ENCODE measurements around the gene CLRN2. TPM values are rescaled to one million over a fixed set of nuclear protein-coding genes. Genes with fewer than 3 reads are reported as not detected.

The CLRN2 gene
- total and polyA plus RNA-seq, 4 donors: not detected

- no peak overlapping the region for H3K4me3 ChIP-seq (ENCODE audit: low read length in 2 of 2)
- no peaks in the 10 kb centered on the region for H3K4me1 ChIP-seq (ENCODE audit: control insufficient read depth in 1 of 2, insufficient read depth in 2 of 2, low read length in 2 of 2)
- ATAC-seq (ENCODE audit: low FRiP score) (no peak), DNase-seq (no peak)
- H3K9me3 ChIP-seq (ENCODE audit: control insufficient read depth, low read length): no peaks in the 10 kb centered on the region
- 53 to 64% methylated on average over 3 of the region's 3 CpGs for WGBS, 2 donors
- H3K27ac ChIP-seq (ENCODE audit: low read depth in 1 of 2, low read length in 2 of 2): no peak overlapping the region
- intact Hi-C loops (cut with DNase I): loop anchor here (5.0 to 10.0 kb wide), 3 partner anchors 267 to 1050 kb away; partner anchors contain the start of genes DCAF16 (in 1 of the 2) and NCAPG (in 1 of the 2)
- peaks cover 0 to 1% of the 10 kb centered on the region in 2 donors for H3K27me3 ChIP-seq (ENCODE audit: control insufficient read depth in 1 of 2, insufficient read depth in 2 of 2, low read length in 1 of 2)
- no peaks in the 10 kb centered on the region for H3K36me3 ChIP-seq (ENCODE audit: control insufficient read depth in 1 of 2, insufficient read depth in 2 of 2, low read length in 1 of 2)
Measured at GRCh38 chr4:17544831-17545234, 29.9 kb downstream of the CLRN2 start.

- no peak overlapping the region for H3K4me3 ChIP-seq (ENCODE audit: low read length in 2 of 2)
- intact Hi-C loops (cut with DNase I): loop anchor here (5.0 to 10.0 kb wide), 3 partner anchors 267 to 1049 kb away; partner anchors contain the start of genes DCAF16 (in 1 of the 2) and NCAPG (in 1 of the 2)
- DNase-seq (no peak), ATAC-seq (ENCODE audit: low FRiP score) (no peak)
- no peaks in the 10 kb centered on the region for H3K36me3 ChIP-seq (ENCODE audit: control insufficient read depth in 1 of 2, insufficient read depth in 2 of 2, low read length in 1 of 2)
- 66 to 70% methylated on average over 11 of the region's 11 CpGs for WGBS, 2 donors
- no peaks in the 10 kb centered on the region for H3K9me3 ChIP-seq (ENCODE audit: control insufficient read depth, low read length)
- H3K27me3 ChIP-seq (ENCODE audit: control insufficient read depth in 1 of 2, insufficient read depth in 2 of 2, low read length in 1 of 2): peaks cover 0 to 1% of the 10 kb centered on the region in 2 donors
- H3K4me1 ChIP-seq (ENCODE audit: control insufficient read depth in 1 of 2, insufficient read depth in 2 of 2, low read length in 2 of 2): no peaks in the 10 kb centered on the region
- no peak overlapping the region for H3K27ac ChIP-seq (ENCODE audit: low read depth in 1 of 2, low read length in 2 of 2)
Measured at GRCh38 chr4:17545374-17546140, 30.6 kb downstream of the CLRN2 start.

DNA sequence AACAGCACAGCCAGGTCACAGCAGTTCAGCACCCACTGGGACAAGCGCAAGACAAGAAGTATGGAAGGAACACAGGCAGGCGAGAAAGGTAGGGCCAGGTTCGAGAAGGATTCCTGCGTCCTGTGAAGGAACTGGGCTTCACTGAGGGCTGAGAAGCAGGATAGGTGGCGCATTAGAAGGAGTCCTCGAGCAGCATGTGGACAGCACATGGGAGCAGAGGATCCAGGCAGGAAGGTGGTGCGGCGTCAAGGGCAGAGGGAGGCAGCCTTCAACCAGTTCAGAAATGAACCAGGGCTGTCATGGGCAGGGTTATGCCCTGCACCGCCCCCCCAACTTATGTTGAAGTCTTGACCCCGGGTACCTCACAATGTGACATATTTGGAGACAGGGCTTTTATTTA is 31.3 kb downstream of the CLRN2 start:
- peaks cover 0 to 1% of the 10 kb centered on the region in 2 donors for H3K27me3 ChIP-seq (ENCODE audit: control insufficient read depth in 1 of 2, insufficient read depth in 2 of 2, low read length in 1 of 2)
- no peaks in the 10 kb centered on the region for H3K36me3 ChIP-seq (ENCODE audit: control insufficient read depth in 1 of 2, insufficient read depth in 2 of 2, low read length in 1 of 2)
- H3K4me3 ChIP-seq (ENCODE audit: low read length in 2 of 2): no peak overlapping the region
- no peaks in the 10 kb centered on the region for H3K4me1 ChIP-seq (ENCODE audit: control insufficient read depth in 1 of 2, insufficient read depth in 2 of 2, low read length in 2 of 2)
- WGBS, 2 donors: 80 to 83% methylated on average over 10 of the region's 10 CpGs
- intact Hi-C loops (cut with DNase I): loop anchor here (5.0 to 10.0 kb wide), 3 partner anchors 266 to 1049 kb away; partner anchors contain the start of genes DCAF16 (in 1 of the 2) and NCAPG (in 1 of the 2)
- no peak overlapping the region for H3K27ac ChIP-seq (ENCODE audit: low read depth in 1 of 2, low read length in 2 of 2)
- DNase-seq (no peak), ATAC-seq (ENCODE audit: low FRiP score) (no peak)
- H3K9me3 ChIP-seq (ENCODE audit: control insufficient read depth, low read length): no peaks in the 10 kb centered on the region

DNA sequence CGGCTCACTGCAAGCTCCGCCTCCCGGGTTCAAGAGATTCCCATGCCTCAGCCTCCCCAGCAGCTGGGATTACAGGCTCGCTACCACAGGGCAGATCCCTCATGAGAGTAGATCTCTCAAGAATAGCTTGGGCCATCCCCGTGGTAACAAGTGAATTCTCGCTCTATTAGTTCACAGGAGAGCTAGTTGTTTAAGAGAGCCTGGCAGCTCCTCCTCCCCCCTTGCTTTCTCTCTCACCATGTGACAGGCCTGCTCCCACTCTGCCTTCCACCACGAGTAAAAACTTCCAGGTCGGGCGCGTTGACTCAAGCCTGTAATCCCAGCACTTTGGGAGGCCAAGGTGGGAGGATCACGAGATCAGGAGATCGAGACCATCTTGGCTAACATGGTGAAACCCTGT is 31.7 kb downstream of the CLRN2 start:
- H3K9me3 ChIP-seq (ENCODE audit: control insufficient read depth, low read length): no peaks in the 10 kb centered on the region
- ATAC-seq (ENCODE audit: low FRiP score): no peak
- H3K4me3 ChIP-seq (ENCODE audit: low read length in 2 of 2): no peak overlapping the region
- H3K36me3 ChIP-seq (ENCODE audit: control insufficient read depth in 1 of 2, insufficient read depth in 2 of 2, low read length in 1 of 2): no peaks in the 10 kb centered on the region
- no peaks in the 10 kb centered on the region for H3K4me1 ChIP-seq (ENCODE audit: control insufficient read depth in 1 of 2, insufficient read depth in 2 of 2, low read length in 2 of 2)
- DNase-seq: no peak
- peaks cover 0 to 1% of the 10 kb centered on the region in 2 donors for H3K27me3 ChIP-seq (ENCODE audit: control insufficient read depth in 1 of 2, insufficient read depth in 2 of 2, low read length in 1 of 2)
- WGBS, 2 donors: 73 to 79% methylated on average over 12 of the region's 12 CpGs
- intact Hi-C loops (cut with DNase I): loop anchor here (5.0 to 10.0 kb wide), 3 partner anchors 266 to 1048 kb away; partner anchors contain the start of genes DCAF16 (in 1 of the 2) and NCAPG (in 1 of the 2)
- no peak overlapping the region for H3K27ac ChIP-seq (ENCODE audit: low read depth in 1 of 2, low read length in 2 of 2)

DNA sequence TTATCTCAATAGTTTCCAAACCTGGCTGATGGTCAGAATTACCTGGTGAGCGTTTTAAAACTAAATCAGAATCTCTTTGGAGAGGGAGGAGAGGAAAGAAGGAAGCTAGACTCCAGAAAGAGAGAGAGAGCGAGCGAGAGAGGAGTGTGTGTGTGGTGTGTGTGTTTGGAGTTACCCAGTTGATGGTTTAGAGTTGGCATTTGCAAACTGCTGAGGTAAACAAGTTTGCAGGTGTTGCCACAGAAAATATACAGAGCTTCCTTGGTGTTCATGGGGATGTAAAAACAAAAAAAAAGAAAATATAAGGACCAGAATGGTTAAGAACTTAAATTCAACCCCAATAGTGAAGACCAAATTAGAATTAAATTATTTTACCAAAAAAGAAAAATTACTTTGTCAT is 35.6 kb downstream of the CLRN2 start:
- ATAC-seq (ENCODE audit: low FRiP score): no peak
- intact Hi-C loops (cut with DNase I): no loop called here
- 88 to 91% methylated on average over 3 of the region's 3 CpGs for WGBS, 2 donors

GRCh38 chr4:17552427-17552826 is 37.5 kb downstream of the CLRN2 start:
- no peak overlapping the region for H3K4me3 ChIP-seq (ENCODE audit: low read length in 2 of 2)
- no peaks in the 10 kb centered on the region for H3K27me3 ChIP-seq (ENCODE audit: control insufficient read depth in 1 of 2, insufficient read depth in 2 of 2, low read length in 1 of 2)
- ATAC-seq (ENCODE audit: low FRiP score) (no peak), DNase-seq (no peak)
- 29 to 35% methylated on average over 5 of the region's 5 CpGs for WGBS, 2 donors
- intact Hi-C loops (cut with DNase I): no loop called here
- no peaks in the 10 kb centered on the region for H3K36me3 ChIP-seq (ENCODE audit: control insufficient read depth in 1 of 2, insufficient read depth in 2 of 2, low read length in 1 of 2)
- H3K4me1 ChIP-seq (ENCODE audit: control insufficient read depth in 1 of 2, insufficient read depth in 2 of 2, low read length in 2 of 2): no peaks in the 10 kb centered on the region
- H3K27ac ChIP-seq (ENCODE audit: low read depth in 1 of 2, low read length in 2 of 2): no peak overlapping the region
- H3K9me3 ChIP-seq (ENCODE audit: control insufficient read depth, low read length): no peaks in the 10 kb centered on the region

More for the DNA sequence above, 35.6 kb downstream of the CLRN2 start:
- Histone ChIP-seq H3K4me3 (ENCODE audit: low read length in 2 of 2) (no peak overlapping the region), H3K27ac (ENCODE audit: low read depth in 1 of 2, low read length in 2 of 2) (no peak overlapping the region), H3K4me1 (ENCODE audit: control insufficient read depth in 1 of 2, insufficient read depth in 2 of 2, low read length in 2 of 2) (no peaks in the 10 kb centered on the region), H3K36me3 (ENCODE audit: control insufficient read depth in 1 of 2, insufficient read depth in 2 of 2, low read length in 1 of 2) (no peaks in the 10 kb centered on the region), H3K9me3 (ENCODE audit: control insufficient read depth, low read length) (no peaks in the 10 kb centered on the region), H3K27me3 (ENCODE audit: control insufficient read depth in 1 of 2, insufficient read depth in 2 of 2, low read length in 1 of 2) (no peaks in the 10 kb centered on the region)
- no peak for DNase-seq

DNA sequence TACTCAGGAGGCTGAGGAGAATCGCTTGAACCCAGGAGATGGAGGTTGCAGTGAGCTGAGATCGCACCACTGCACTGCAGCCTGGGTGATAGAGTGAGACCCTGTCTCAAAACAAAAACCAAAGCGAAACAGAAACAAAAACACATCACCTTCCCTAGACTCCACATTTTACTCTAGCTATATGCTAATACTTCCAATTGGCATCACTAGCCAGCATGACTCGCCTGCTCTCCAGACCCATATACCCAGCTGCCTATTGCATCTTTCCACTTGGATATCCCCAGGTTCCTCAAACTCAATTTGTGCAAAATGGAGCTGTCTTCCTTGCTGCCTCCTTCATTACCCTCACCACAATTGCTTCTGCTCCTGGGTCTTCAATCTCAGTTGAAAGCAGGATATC is 39.6 kb downstream of the CLRN2 start:
- intact Hi-C loops (cut with DNase I): no loop called here

GRCh38 chr4:17556498-17556897 is 41.5 kb downstream of the CLRN2 start:
- Histone ChIP-seq H3K27ac (ENCODE audit: low read depth in 1 of 2, low read length in 2 of 2) (no peak overlapping the region), H3K4me3 (ENCODE audit: low read length in 2 of 2) (no peak overlapping the region), H3K27me3 (ENCODE audit: control insufficient read depth in 1 of 2, insufficient read depth in 2 of 2, low read length in 1 of 2) (no peaks in the 10 kb centered on the region), H3K4me1 (ENCODE audit: control insufficient read depth in 1 of 2, insufficient read depth in 2 of 2, low read length in 2 of 2) (no peaks in the 10 kb centered on the region), H3K9me3 (ENCODE audit: control insufficient read depth, low read length) (no peaks in the 10 kb centered on the region), H3K36me3 (ENCODE audit: control insufficient read depth in 1 of 2, insufficient read depth in 2 of 2, low read length in 1 of 2) (no peaks in the 10 kb centered on the region)
- intact Hi-C loops (cut with DNase I): no loop called here
- no peak for ATAC-seq (ENCODE audit: low FRiP score)
- no peak for DNase-seq

More for the DNA sequence above, 39.6 kb downstream of the CLRN2 start:
- H3K36me3 ChIP-seq (ENCODE audit: control insufficient read depth in 1 of 2, insufficient read depth in 2 of 2, low read length in 1 of 2): no peaks in the 10 kb centered on the region
- no peaks in the 10 kb centered on the region for H3K4me1 ChIP-seq (ENCODE audit: control insufficient read depth in 1 of 2, insufficient read depth in 2 of 2, low read length in 2 of 2)
- no peak overlapping the region for H3K27ac ChIP-seq (ENCODE audit: low read depth in 1 of 2, low read length in 2 of 2)
- no peak overlapping the region for H3K4me3 ChIP-seq (ENCODE audit: low read length in 2 of 2)
- H3K9me3 ChIP-seq (ENCODE audit: control insufficient read depth, low read length): no peaks in the 10 kb centered on the region
- ATAC-seq (ENCODE audit: low FRiP score) (no peak), DNase-seq (no peak)
- 67 to 75% methylated on average over 4 of the region's 4 CpGs for WGBS, 2 donors
- no peaks in the 10 kb centered on the region for H3K27me3 ChIP-seq (ENCODE audit: control insufficient read depth in 1 of 2, insufficient read depth in 2 of 2, low read length in 1 of 2)

GRCh38 chr4:17557880-17558279 is 42.9 kb downstream of the CLRN2 start:
- no peak overlapping the region for H3K4me3 ChIP-seq (ENCODE audit: low read length in 2 of 2)
- ATAC-seq (ENCODE audit: low FRiP score): no peak
- no peaks in the 10 kb centered on the region for H3K36me3 ChIP-seq (ENCODE audit: control insufficient read depth in 1 of 2, insufficient read depth in 2 of 2, low read length in 1 of 2)
- intact Hi-C loops (cut with DNase I): no loop called here
- 78 to 79% methylated on average over 5 of the region's 5 CpGs for WGBS, 2 donors
- no peaks in the 10 kb centered on the region for H3K27me3 ChIP-seq (ENCODE audit: control insufficient read depth in 1 of 2, insufficient read depth in 2 of 2, low read length in 1 of 2)
- no peak for DNase-seq
- no peaks in the 10 kb centered on the region for H3K4me1 ChIP-seq (ENCODE audit: control insufficient read depth in 1 of 2, insufficient read depth in 2 of 2, low read length in 2 of 2)
- H3K27ac ChIP-seq (ENCODE audit: low read depth in 1 of 2, low read length in 2 of 2): no peak overlapping the region
- H3K9me3 ChIP-seq (ENCODE audit: control insufficient read depth, low read length): no peaks in the 10 kb centered on the region

All from aorta (tissue), 5 donors.